Measurements from ENCODE around the gene MED28. TPM values are rescaled to one million over a fixed set of nuclear protein-coding genes. Genes with fewer than 3 reads are reported as not detected.
"Not testable (repeated sequence)": the region's sequence is repeated elsewhere in the genome, so short reads cannot be mapped to it uniquely, and the experiment has no call there.

Gene MED28, protein sequence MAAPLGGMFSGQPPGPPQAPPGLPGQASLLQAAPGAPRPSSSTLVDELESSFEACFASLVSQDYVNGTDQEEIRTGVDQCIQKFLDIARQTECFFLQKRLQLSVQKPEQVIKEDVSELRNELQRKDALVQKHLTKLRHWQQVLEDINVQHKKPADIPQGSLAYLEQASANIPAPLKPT
- 105 to 116 TPM (median 113 TPM) in 3 replicates for total RNA-seq

DNA sequence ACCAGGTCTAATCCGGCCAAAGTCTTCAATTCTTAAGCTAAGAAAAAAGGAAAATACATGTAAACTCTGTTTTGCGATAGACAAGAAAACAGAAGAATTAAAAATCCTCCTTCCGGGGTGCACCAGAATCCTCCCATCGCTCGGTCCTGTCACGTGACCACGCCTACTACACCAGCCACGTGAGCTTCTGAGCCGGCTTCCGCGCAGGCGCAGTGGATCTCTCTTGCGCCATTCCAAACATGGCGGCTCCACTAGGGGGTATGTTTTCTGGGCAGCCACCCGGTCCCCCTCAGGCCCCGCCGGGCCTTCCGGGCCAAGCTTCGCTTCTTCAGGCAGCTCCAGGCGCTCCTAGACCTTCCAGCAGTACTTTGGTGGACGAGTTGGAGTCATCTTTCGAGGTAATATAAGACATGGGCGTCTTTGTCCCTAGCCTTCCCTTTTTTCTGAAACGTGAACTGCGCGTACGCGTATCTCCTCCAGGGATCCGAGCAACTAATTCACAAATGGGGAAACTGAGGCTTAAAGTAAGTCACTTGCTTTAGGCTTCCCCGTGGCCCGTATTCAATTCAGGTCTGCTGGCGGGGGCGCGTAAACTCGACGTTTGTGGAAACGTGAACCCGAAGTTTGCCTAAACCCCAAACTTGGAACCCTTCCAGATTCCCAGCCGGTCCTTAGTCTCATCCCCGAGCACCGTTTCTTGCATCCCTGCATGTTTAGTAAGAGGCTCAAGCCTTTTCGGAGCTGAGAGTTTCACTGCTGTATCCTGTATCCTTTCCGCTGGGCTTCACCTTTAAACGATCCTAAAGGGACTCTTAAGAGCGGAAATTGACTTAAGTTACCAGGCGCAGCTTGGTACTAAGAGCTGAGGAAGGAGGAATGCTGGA is at the start of gene MED28:
MED28 (plus strand) TSS at position 226 of the 884 bp plus-strand sequence; CDS start at position 240, 14 bp downstream.
- H3K9me3 Mint-ChIP-seq = no peaks in the 10 kb centered on the region
- H3K4me3 Mint-ChIP-seq = peak within 1 kb of the TSS; percentile 99
- H3K27me3 Mint-ChIP-seq (ENCODE audit: low read depth) = no peaks in the 10 kb centered on the region
- TF ChIP-seq, protein P1, sequence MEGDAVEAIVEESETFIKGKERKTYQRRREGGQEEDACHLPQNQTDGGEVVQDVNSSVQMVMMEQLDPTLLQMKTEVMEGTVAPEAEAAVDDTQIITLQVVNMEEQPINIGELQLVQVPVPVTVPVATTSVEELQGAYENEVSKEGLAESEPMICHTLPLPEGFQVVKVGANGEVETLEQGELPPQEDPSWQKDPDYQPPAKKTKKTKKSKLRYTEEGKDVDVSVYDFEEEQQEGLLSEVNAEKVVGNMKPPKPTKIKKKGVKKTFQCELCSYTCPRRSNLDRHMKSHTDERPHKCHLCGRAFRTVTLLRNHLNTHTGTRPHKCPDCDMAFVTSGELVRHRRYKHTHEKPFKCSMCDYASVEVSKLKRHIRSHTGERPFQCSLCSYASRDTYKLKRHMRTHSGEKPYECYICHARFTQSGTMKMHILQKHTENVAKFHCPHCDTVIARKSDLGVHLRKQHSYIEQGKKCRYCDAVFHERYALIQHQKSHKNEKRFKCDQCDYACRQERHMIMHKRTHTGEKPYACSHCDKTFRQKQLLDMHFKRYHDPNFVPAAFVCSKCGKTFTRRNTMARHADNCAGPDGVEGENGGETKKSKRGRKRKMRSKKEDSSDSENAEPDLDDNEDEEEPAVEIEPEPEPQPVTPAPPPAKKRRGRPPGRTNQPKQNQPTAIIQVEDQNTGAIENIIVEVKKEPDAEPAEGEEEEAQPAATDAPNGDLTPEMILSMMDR (IDR thresholded peaks at IDR 0.05; ENCODE audit: unreplicated experiment) = peak; percentile 16
- H3K27ac Mint-ChIP-seq = peak within 1 kb of the TSS; percentile 98
- peak; percentile 93 to 96 for DNase-seq (ENCODE audit: low spot score in 2 of 2, unreplicated experiment in 2 of 2)
- peaks cover 25% of the 10 kb centered on the region for H3K4me1 Mint-ChIP-seq
- H3K36me3 Mint-ChIP-seq = peaks cover 5% of the 10 kb centered on the region

DNA sequence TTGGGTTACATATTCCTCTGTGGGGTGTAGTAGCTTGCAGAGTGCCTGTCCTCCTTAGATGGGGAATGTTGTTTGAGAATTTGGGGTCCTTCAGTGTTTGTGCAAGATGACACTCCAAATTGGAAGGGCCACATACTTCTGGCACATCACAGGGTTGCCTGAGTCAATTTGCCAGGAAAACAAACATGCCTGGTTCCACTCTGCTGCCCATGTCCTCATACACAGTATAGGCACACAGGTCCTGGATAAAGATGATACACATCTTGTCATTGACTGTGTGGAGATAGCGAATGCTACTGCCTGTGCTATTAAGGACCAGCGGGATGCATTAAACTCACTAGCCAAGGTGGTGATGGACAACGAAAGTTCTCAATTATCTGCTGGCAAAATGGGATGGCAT is 48.6 kb upstream of the MED28 start:
- no peak overlapping the region for H3K4me3 Mint-ChIP-seq
- H3K36me3 Mint-ChIP-seq = no peaks in the 10 kb centered on the region
- H3K4me1 Mint-ChIP-seq = peaks cover 5% of the 10 kb centered on the region
- no peak overlapping the region for H3K27ac Mint-ChIP-seq
- H3K27me3 Mint-ChIP-seq (ENCODE audit: low read depth) = peaks cover 19% of the 10 kb centered on the region
- TF ChIP-seq, protein P1 (IDR thresholded peaks at IDR 0.05; ENCODE audit: unreplicated experiment) = no peak
- no peaks in the 10 kb centered on the region for H3K9me3 Mint-ChIP-seq
- no peak for DNase-seq (ENCODE audit: low spot score in 2 of 2, unreplicated experiment in 2 of 2)

DNA sequence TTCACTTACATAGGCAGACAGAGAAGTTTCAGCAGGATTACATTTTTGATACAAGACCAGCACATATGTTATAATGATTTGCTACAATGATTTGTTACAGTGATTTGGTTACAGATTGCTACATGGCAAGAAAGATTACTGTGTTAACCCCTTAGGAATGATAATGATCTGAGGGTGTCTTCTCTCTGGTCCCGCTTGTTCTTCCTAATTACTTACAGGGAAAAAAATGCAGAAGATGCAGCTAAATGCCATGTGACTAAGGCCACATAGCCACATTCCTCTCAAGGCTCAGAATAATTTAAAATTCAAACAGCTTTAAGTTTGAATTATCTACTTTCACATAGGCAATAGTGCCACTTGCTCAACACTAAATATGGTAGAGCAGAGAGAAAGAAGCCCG is 47.2 kb upstream of the MED28 start:
- no peak for DNase-seq (ENCODE audit: low spot score in 2 of 2, unreplicated experiment in 2 of 2)
- Mint-ChIP-seq H3K27me3 (ENCODE audit: low read depth) (peaks cover 16% of the 10 kb centered on the region), H3K9me3 (no peaks in the 10 kb centered on the region), H3K27ac (no peak overlapping the region), H3K4me1 (peaks cover 5% of the 10 kb centered on the region), H3K36me3 (no peaks in the 10 kb centered on the region), H3K4me3 (no peak overlapping the region)
- TF ChIP-seq, protein P1 (IDR thresholded peaks at IDR 0.05; ENCODE audit: unreplicated experiment) = no peak

DNA sequence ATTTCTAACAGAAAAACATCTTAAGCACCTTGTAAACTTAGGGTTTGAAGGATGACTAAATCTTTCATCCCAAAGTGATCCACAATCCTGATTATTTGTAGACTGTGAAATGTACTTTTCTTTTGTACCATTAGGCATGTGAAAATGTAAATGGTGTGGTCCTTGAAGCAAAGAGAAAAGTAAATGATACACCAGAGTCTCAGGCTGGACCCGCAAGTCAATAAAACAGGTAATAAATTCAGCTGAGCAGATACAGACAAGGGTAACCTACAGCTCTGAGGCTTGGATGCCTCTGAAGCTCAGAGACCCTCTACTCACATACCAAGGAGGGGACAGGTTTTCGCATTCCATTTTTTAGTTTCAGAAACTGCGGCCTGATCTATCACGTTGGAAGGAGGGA is 40.2 kb upstream of the MED28 start:
- TF ChIP-seq, protein P1 (IDR thresholded peaks at IDR 0.05; ENCODE audit: unreplicated experiment) = no peak
- H3K27me3 Mint-ChIP-seq (ENCODE audit: low read depth) = no peaks in the 10 kb centered on the region
- H3K27ac Mint-ChIP-seq = peak overlapping the region; percentile 49
- H3K9me3 Mint-ChIP-seq = no peaks in the 10 kb centered on the region
- peaks cover 14% of the 10 kb centered on the region for H3K4me1 Mint-ChIP-seq
- no peak overlapping the region for H3K4me3 Mint-ChIP-seq
- H3K36me3 Mint-ChIP-seq = no peaks in the 10 kb centered on the region
- no peak for DNase-seq (ENCODE audit: low spot score in 2 of 2, unreplicated experiment in 2 of 2)

DNA sequence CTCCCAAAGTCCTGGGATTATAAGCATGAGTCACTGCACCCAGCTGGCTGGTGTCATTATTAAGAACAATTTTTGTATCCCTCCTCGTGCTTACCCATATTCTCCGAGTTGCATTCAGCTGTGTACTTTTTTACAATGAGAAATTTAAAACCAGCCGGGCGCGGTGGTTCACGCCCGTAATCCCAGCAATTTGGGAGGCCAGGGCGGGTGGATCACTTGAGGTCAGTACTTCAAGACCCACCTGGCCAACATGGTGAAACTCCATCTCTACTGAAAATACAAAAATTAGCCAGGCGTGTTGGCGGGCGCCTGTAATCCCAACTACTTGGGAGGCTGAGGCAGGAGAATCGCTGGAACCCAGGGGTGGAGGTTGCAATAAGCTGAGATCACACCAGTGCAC is 39.3 kb upstream of the MED28 start:
- H3K27me3 Mint-ChIP-seq (ENCODE audit: low read depth); DNase-seq (ENCODE audit: low spot score in 2 of 2, unreplicated experiment in 2 of 2); H3K27ac Mint-ChIP-seq; H3K9me3 Mint-ChIP-seq; H3K4me3 Mint-ChIP-seq; H3K36me3 Mint-ChIP-seq: not testable (repeated sequence)
- peaks cover 14% of the 10 kb centered on the region for H3K4me1 Mint-ChIP-seq
